ENCODE data around the gene GANAB.
A peak's percentile ranks its signal among the peaks of the same experiment; 100 is the strongest.

The GANAB gene

GRCh38 chr11:62580959-62581715, 65.3 kb downstream of the GANAB start:
- CTCF ChIA-PET = no interaction called here
- POLR2A ChIA-PET (ENCODE audit: low non-redundant PET) = interaction anchor here (0.6 to 0.7 kb wide), 2 partner anchors 11 to 73 kb away, joined by 4 to 10 read pairs; partner anchors contain the start of gene TUT1
- peak overlapping the region; percentile 13; the same call in 1 of the 2 replicates for H3K27ac ChIP-seq
- TF ChIP-seq CTCF (conservative IDR thresholded peaks at IDR 0.05; ENCODE audit: low read depth) = no peak
- no peak for DNase-seq (ENCODE audit: low spot score)

GRCh38 chr11:62579252-62579651, 67.2 kb downstream of the GANAB start:
- ChIA-PET CTCF (no interaction called here), POLR2A (ENCODE audit: low non-redundant PET) (interaction anchor here (0.7 kb wide), 1 partner anchor 20 kb away, joined by 3 read pairs; no protein-coding TSS in a partner anchor)
- DNase-seq (ENCODE audit: low spot score) = no peak
- no peak for TF ChIP-seq CTCF (conservative IDR thresholded peaks at IDR 0.05; ENCODE audit: low read depth)
- H3K27ac ChIP-seq = no peak overlapping the region

GRCh38 chr11:62578541-62578940, 67.9 kb downstream of the GANAB start:
- CTCF ChIA-PET = interaction anchor here (0.7 kb wide), 1 partner anchor 36 kb away, joined by 3 read pairs; no protein-coding TSS in a partner anchor
- DNase-seq (ENCODE audit: low spot score) = no peak
- TF ChIP-seq CTCF (conservative IDR thresholded peaks at IDR 0.05; ENCODE audit: low read depth) = no peak
- POLR2A ChIA-PET (ENCODE audit: low non-redundant PET) = interaction anchor here (0.8 kb wide), 1 partner anchor 51 kb away, joined by 9 read pairs; no protein-coding TSS in a partner anchor
- peak overlapping the region; percentile 86 for H3K27ac ChIP-seq

DNA sequence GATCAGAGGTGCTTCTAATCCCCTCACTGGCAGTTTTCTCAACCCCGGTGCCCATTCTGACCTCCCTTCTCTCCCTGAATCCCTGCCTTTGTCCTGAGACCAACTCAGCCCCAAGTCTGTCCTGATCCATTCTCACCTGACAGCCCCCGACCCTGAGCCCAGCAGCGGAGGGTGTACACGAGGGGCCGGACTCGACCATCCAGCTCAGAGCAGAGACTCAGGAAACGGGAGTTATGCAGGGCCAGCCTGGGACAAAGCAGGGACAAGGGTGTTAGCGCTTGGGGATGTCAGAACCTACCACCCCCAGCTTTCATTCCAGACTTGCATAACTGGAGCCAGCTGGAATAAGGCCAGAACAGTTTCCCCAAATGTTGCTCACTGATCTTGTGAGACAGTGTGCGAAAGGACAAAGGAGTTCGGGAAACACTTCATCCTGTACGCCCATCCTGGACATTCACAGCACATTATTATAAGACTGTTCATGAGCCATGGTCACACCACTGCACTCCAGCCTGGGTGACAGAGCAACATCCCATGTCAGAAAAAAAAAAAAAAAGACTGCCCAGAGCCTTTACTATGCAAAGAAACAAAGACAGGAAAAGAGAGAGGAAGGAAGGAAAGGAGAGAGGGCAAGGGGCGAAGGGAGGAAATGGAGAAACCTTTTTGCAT, 69.2 kb downstream of the GANAB start:
- TF ChIP-seq CTCF (conservative IDR thresholded peaks at IDR 0.05; ENCODE audit: low read depth) = no peak
- ChIA-PET CTCF (no interaction called here), POLR2A (ENCODE audit: low non-redundant PET) (no interaction called here)
- H3K27ac ChIP-seq = peak overlapping the region; percentile 86
- DNase-seq (ENCODE audit: low spot score) = no peak

- POLR2A ChIA-PET (ENCODE audit: low non-redundant PET) = no interaction called here
- no peak for DNase-seq (ENCODE audit: low spot score)
- no peak for TF ChIP-seq CTCF (conservative IDR thresholded peaks at IDR 0.05; ENCODE audit: low read depth)
- CTCF ChIA-PET = no interaction called here
- peak overlapping the region; percentile 86 for H3K27ac ChIP-seq
Observed at GRCh38 chr11:62575837-62576236, 70.6 kb downstream of the GANAB start.

DNA sequence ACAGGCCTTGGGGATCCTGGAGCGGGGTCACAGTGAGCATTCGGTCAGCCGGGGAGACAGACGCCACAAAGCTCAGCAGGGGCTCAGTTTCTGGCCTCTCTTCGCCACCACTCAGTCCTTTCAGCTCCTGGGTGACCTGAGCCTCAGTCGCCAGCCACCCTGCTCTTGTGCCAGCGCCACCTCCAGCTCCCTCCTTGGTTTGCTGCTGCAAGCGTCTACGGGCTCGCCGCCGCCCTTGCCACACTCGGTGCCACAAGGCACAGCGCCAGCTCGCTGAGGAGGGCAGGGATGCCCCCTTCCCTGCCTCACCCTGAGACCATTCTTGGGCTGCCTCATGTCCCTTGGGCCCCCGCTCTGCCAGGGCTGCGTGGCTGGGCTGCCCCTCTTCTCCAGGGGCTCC, 71.3 kb downstream of the GANAB start:
- POLR2A ChIA-PET (ENCODE audit: low non-redundant PET) = interaction anchor here (1.9 kb wide), 1 partner anchor 17 kb away, joined by 12 read pairs; the partner anchor contains the start of gene TUT1
- DNase-seq (ENCODE audit: low spot score) = no peak
- CTCF ChIA-PET = no interaction called here
- H3K27ac ChIP-seq = peak overlapping the region; percentile 86
- TF ChIP-seq CTCF (conservative IDR thresholded peaks at IDR 0.05; ENCODE audit: low read depth) = no peak

Measured in RWPE1 (cell line).